MM.1S (cell line): ENCODE measurements around the gene NRXN3.

ENCODE experiments used
- CTCF ChIP-seq: fragments of 300-600 bp; sonication (generic); IDR thresholded peaks from 2 replicates; pipeline ENCODE4 v1.5.1; 2016; ENCODE audit warnings: antibody characterized with exemption, low read length, mixed read lengths
- EZH2 ChIP-seq: fragments of 300-600 bp; sonication (generic); optimal IDR thresholded peaks from 2 replicates; pipeline ENCODE3; 2017; ENCODE audit warnings: low read depth, mild to moderate bottlenecking, antibody characterized with exemption, low read length, mixed read lengths

DNA sequence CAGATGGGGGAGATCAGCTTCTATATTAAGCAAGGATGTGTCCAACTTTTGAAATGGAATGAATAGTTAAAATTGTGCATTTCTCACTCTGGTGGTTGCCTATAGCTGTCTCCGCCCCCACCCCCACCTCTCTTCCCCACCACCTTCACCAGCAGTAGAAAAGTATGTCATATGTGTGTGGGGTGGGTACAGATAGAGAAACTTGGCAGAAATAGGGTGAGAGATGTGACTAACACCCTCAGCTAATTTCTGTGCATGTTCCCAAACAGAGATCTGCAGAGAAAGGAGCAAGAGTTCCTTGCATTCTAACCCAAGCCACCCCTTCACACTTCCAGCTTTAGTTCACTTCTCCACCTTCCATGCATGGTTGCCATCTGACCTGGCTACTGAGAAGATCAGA lies 980.1 kb downstream of the NRXN3 start:
- TF ChIP-seq EZH2 (no peak), CTCF (no peak)
